IMR-90 (cell line): Measurements from ENCODE around the gene AUH.

Source experiments
- BHLHE40 ChIP-seq: fragments of 150-350 bp; IDR thresholded peaks from 2 replicates; pipeline ENCODE4 v1.6.1; 2016; ENCODE audit warnings: mild to moderate bottlenecking, low read depth, low read length
- CEBPB ChIP-seq: IDR thresholded peaks from 2 replicates; pipeline ENCODE4 v1.6.1; 2012; ENCODE audit warnings: low read depth, low read length, improper control_type of control experiment
- CHD1 ChIP-seq: IDR thresholded peaks from 2 replicates; pipeline ENCODE4 v1.6.1; 2012; ENCODE audit warnings: low read depth, low read length, improper control_type of control experiment
- MAFK ChIP-seq: IDR thresholded peaks from 2 replicates; pipeline ENCODE4 v1.6.1; 2012; ENCODE audit warnings: low read depth, low read length, improper control_type of control experiment
- MAZ ChIP-seq: IDR thresholded peaks from 2 replicates; pipeline ENCODE4 v1.6.1; 2012; ENCODE audit warnings: low read depth, mild to moderate bottlenecking, low read length, improper control_type of control experiment, moderate library complexity, borderline replicate concordance
- MXI1 ChIP-seq: IDR thresholded peaks from 2 replicates; pipeline ENCODE4 v1.6.1; 2012; ENCODE audit warnings: low read depth, mild to moderate bottlenecking, low read length, moderate library complexity, borderline replicate concordance
- POLR2A ChIP-seq: IDR thresholded peaks from 2 replicates; pipeline ENCODE4 v1.6.1; 2012; ENCODE audit warnings: mild to moderate bottlenecking, low read depth, low read length
- RAD21 ChIP-seq: IDR thresholded peaks from 2 replicates; pipeline ENCODE4 v1.6.1; 2012; ENCODE audit warnings: low read length, improper control_type of control experiment
- RCOR1 ChIP-seq: IDR thresholded peaks from 2 replicates; pipeline ENCODE4 v1.6.1; 2012; ENCODE audit warnings: mild to moderate bottlenecking, low read length, improper control_type of control experiment; ENCODE audit not compliant: insufficient replicate concordance
- RFX5 ChIP-seq: IDR thresholded peaks from 2 replicates; pipeline ENCODE4 v1.8.0; 2012; ENCODE audit warnings: low read depth, mild to moderate bottlenecking, low read length, moderate library complexity
- SMC3 ChIP-seq: fragments of 150-350 bp; IDR thresholded peaks from 2 replicates; pipeline ENCODE4 v1.6.1; 2016; ENCODE audit warnings: low read depth, mild to moderate bottlenecking, antibody characterized with exemption, low read length, moderate library complexity
- TF ChIP-seq, protein P1 (sequence below): conservative IDR thresholded peaks from 2 replicates; pipeline ENCODE4 v1.5.1; 2012; ENCODE audit warnings: mild to moderate bottlenecking, low read depth, low read length, improper control_type of control experiment
- TF ChIP-seq, protein P2 (sequence below): fragments of 150-350 bp; IDR thresholded peaks from 2 replicates; pipeline ENCODE4 v1.6.1; 2017; ENCODE audit warnings: mild to moderate bottlenecking, antibody characterized with exemption, low read length, low read depth
- TF ChIP-seq, protein P3 (sequence below): fragments of 150-350 bp; IDR thresholded peaks from 2 replicates; pipeline ENCODE4 v1.6.1; 2016; ENCODE audit warnings: low read depth, mild to moderate bottlenecking, low read length, moderate library complexity, borderline replicate concordance

DNA sequence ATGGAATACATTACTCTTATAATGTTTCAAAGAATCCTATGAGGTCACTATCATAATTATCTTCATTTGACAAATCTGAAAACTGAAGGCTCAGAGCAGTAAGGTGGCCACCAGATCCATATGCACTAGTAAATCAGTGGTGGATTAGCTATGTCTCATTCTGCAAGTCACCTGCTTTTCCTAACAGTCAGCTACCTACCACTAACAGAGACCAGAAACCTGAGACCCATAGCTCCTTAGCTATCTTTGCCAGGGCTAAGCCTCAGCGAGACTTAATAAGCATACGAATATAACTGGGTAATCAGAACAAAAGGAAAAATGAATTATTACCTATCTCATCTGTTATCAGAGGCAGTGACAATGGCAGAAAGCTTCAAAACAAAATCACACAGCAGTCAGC, 118.7 kb downstream of the AUH start:
- TF ChIP-seq, protein P1, sequence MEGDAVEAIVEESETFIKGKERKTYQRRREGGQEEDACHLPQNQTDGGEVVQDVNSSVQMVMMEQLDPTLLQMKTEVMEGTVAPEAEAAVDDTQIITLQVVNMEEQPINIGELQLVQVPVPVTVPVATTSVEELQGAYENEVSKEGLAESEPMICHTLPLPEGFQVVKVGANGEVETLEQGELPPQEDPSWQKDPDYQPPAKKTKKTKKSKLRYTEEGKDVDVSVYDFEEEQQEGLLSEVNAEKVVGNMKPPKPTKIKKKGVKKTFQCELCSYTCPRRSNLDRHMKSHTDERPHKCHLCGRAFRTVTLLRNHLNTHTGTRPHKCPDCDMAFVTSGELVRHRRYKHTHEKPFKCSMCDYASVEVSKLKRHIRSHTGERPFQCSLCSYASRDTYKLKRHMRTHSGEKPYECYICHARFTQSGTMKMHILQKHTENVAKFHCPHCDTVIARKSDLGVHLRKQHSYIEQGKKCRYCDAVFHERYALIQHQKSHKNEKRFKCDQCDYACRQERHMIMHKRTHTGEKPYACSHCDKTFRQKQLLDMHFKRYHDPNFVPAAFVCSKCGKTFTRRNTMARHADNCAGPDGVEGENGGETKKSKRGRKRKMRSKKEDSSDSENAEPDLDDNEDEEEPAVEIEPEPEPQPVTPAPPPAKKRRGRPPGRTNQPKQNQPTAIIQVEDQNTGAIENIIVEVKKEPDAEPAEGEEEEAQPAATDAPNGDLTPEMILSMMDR = no peak
- TF ChIP-seq, protein P2, sequence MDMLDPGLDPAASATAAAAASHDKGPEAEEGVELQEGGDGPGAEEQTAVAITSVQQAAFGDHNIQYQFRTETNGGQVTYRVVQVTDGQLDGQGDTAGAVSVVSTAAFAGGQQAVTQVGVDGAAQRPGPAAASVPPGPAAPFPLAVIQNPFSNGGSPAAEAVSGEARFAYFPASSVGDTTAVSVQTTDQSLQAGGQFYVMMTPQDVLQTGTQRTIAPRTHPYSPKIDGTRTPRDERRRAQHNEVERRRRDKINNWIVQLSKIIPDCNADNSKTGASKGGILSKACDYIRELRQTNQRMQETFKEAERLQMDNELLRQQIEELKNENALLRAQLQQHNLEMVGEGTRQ = no peak
- TF ChIP-seq POLR2A (no peak), CEBPB (no peak), MAZ (no peak), SMC3 (no peak), RFX5 (no peak), RAD21 (no peak), MAFK (no peak), MXI1 (no peak), CHD1 (no peak), BHLHE40 (no peak), RCOR1 (no peak)
- TF ChIP-seq, protein P3, sequence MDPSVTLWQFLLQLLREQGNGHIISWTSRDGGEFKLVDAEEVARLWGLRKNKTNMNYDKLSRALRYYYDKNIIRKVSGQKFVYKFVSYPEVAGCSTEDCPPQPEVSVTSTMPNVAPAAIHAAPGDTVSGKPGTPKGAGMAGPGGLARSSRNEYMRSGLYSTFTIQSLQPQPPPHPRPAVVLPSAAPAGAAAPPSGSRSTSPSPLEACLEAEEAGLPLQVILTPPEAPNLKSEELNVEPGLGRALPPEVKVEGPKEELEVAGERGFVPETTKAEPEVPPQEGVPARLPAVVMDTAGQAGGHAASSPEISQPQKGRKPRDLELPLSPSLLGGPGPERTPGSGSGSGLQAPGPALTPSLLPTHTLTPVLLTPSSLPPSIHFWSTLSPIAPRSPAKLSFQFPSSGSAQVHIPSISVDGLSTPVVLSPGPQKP = no peak
